Measurements from ENCODE around the gene KLF7.

- TF ChIP-seq CTCF (IDR thresholded peaks at IDR 0.05) (no peak), POLR2AphosphoS5 (IDR thresholded peaks at IDR 0.05; ENCODE audit: insufficient read depth in 1 of 2, low read depth in 1 of 2) (no peak)
Measured at GRCh38 chr2:207119048-207119447, 46.7 kb downstream of the KLF7 start.
